OCI-LY1 (cell line): ENCODE results near the gene ITM2B.

ENCODE experiments used
- CTCF ChIP-seq: fragments of 200-600 bp; sonication (generic), shearing (Covaris generic); IDR thresholded peaks from 2 replicates; pipeline ENCODE4 v1.5.1; 2017; ENCODE audit warnings: mild to moderate bottlenecking, antibody characterized with exemption, low read length, moderate library complexity, mixed read lengths
- EZH2 ChIP-seq: fragments of 200-600 bp; sonication (generic), shearing (Covaris generic); IDR thresholded peaks from 2 replicates; pipeline ENCODE4 v1.8.0; 2017; ENCODE audit warnings: borderline replicate concordance, mixed run types, mild to moderate bottlenecking, antibody characterized with exemption, low read length, moderate library complexity, mixed read lengths

DNA sequence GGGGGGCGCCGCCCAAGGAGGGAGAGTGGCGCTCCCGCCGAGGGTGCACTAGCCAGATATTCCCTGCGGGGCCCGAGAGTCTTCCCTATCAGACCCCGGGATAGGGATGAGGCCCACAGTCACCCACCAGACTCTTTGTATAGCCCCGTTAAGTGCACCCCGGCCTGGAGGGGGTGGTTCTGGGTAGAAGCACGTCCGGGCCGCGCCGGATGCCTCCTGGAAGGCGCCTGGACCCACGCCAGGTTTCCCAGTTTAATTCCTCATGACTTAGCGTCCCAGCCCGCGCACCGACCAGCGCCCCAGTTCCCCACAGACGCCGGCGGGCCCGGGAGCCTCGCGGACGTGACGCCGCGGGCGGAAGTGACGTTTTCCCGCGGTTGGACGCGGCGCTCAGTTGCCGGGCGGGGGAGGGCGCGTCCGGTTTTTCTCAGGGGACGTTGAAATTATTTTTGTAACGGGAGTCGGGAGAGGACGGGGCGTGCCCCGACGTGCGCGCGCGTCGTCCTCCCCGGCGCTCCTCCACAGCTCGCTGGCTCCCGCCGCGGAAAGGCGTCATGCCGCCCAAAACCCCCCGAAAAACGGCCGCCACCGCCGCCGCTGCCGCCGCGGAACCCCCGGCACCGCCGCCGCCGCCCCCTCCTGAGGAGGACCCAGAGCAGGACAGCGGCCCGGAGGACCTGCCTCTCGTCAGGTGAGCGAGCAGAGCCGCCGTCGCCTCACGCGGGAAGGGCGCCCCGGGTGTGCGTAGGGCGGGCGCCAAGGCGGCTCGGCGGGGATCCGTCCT is 70.5 kb downstream of the ITM2B start, which contains the start of gene RB1:
- TF ChIP-seq EZH2, result no peak
- TF ChIP-seq CTCF, result no peak
